ENCODE results near the gene KIF3B. TPM values are rescaled to one million over a fixed set of nuclear protein-coding genes. Genes with fewer than 3 reads are reported as not detected.

Gene KIF3B
- total and polyA plus RNA-seq, 2 of the 13 experiments (the other 11 are each of a cell fraction or from before 2014, with no cell fraction given): 23.6 to 28.8 TPM

DNA sequence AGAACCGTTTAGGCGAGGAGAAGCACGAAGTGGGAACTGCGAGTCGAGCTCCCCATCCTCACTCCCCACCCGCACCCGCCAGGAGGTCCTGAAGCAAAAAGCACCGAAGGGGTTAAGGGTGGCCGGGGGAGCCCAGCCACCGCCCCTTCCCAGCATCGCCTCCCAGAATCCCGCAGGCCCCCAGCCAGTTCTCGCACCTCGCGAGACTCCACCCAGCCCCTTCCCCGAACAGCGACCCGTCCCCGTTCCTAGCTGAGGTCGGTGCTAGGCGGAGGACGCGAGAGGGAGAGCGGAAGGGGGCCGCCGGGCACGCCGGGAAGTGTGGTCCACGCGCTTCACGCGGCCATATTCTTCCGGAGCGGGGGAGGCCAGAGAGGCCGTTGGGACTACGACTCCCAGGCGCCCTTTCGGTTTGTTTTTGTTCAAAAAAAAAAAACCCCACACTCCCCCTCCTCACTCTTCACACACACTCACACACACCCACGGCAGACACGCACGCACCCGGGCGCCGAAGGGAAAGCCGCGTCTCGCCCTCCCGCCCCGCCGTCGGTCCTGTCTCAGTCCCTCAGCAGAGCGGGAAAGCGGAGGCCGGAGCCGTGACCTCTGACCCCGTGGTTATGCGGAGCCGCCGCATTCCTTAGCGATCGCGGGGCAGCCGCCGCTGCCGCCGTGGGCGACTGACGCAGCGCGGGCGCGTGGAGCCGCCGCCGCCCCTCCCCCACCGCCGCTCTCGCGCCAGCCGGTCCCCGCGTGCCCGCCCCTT, 80.6 kb downstream of the KIF3B start, which contains the start of gene ASXL1 (continued):
- TF ChIP-seq, protein P1, sequence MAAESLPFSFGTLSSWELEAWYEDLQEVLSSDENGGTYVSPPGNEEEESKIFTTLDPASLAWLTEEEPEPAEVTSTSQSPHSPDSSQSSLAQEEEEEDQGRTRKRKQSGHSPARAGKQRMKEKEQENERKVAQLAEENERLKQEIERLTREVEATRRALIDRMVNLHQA (CRISPR knock-in tag; IDR thresholded peaks at IDR 0.05): no peak
- TF ChIP-seq RELA (CRISPR knock-in tag; IDR thresholded peaks at IDR 0.05): no peak; the same call in none of the 2 replicates
- peak; percentile 99; the same call in 1 of the 2 replicates for TF ChIP-seq ZNF674 (CRISPR knock-in tag; IDR thresholded peaks at IDR 0.05; ENCODE audit: low read depth)
- peak; percentile 100 for TF ChIP-seq TAF1 (CRISPR knock-in tag; IDR thresholded peaks at IDR 0.05)
- TF ChIP-seq KMT2A (CRISPR knock-in tag; IDR thresholded peaks at IDR 0.05): peak; percentile 97; the same call in 1 of the 2 replicates
- TF ChIP-seq POGZ (CRISPR knock-in tag; IDR thresholded peaks at IDR 0.05): peak; percentile 97
- no peak for TF ChIP-seq HMG20A (CRISPR knock-in tag; IDR thresholded peaks at IDR 0.05; ENCODE audit: borderline replicate concordance)
- TF ChIP-seq, protein P2, sequence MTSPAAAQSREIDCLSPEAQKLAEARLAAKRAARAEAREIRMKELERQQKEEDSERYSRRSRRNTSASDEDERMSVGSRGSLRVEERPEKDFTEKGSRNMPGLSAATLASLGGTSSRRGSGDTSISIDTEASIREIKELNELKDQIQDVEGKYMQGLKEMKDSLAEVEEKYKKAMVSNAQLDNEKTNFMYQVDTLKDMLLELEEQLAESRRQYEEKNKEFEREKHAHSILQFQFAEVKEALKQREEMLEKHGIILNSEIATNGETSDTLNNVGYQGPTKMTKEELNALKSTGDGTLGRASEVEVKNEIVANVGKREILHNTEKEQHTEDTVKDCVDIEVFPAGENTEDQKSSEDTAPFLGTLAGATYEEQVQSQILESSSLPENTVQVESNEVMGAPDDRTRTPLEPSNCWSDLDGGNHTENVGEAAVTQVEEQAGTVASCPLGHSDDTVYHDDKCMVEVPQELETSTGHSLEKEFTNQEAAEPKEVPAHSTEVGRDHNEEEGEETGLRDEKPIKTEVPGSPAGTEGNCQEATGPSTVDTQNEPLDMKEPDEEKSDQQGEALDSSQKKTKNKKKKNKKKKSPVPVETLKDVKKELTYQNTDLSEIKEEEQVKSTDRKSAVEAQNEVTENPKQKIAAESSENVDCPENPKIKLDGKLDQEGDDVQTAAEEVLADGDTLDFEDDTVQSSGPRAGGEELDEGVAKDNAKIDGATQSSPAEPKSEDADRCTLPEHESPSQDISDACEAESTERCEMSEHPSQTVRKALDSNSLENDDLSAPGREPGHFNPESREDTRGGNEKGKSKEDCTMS (CRISPR knock-in tag; conservative IDR thresholded peaks at IDR 0.05): no peak
- TF ChIP-seq MLLT10 (CRISPR knock-in tag; IDR thresholded peaks at IDR 0.05): no peak
- peak; percentile 98 for TF ChIP-seq ZNF614 (CRISPR knock-in tag; IDR thresholded peaks at IDR 0.05; ENCODE audit: borderline replicate concordance)
- peak; percentile 82 for TF ChIP-seq TOPORS (CRISPR knock-in tag; IDR thresholded peaks at IDR 0.05)
- peak; percentile 84 for TF ChIP-seq MIER2 (CRISPR knock-in tag; IDR thresholded peaks at IDR 0.05)
- TF ChIP-seq ZNF484 (CRISPR knock-in tag; IDR thresholded peaks at IDR 0.05; ENCODE audit: borderline replicate concordance, low read depth): no peak
- TF ChIP-seq, protein P3, sequence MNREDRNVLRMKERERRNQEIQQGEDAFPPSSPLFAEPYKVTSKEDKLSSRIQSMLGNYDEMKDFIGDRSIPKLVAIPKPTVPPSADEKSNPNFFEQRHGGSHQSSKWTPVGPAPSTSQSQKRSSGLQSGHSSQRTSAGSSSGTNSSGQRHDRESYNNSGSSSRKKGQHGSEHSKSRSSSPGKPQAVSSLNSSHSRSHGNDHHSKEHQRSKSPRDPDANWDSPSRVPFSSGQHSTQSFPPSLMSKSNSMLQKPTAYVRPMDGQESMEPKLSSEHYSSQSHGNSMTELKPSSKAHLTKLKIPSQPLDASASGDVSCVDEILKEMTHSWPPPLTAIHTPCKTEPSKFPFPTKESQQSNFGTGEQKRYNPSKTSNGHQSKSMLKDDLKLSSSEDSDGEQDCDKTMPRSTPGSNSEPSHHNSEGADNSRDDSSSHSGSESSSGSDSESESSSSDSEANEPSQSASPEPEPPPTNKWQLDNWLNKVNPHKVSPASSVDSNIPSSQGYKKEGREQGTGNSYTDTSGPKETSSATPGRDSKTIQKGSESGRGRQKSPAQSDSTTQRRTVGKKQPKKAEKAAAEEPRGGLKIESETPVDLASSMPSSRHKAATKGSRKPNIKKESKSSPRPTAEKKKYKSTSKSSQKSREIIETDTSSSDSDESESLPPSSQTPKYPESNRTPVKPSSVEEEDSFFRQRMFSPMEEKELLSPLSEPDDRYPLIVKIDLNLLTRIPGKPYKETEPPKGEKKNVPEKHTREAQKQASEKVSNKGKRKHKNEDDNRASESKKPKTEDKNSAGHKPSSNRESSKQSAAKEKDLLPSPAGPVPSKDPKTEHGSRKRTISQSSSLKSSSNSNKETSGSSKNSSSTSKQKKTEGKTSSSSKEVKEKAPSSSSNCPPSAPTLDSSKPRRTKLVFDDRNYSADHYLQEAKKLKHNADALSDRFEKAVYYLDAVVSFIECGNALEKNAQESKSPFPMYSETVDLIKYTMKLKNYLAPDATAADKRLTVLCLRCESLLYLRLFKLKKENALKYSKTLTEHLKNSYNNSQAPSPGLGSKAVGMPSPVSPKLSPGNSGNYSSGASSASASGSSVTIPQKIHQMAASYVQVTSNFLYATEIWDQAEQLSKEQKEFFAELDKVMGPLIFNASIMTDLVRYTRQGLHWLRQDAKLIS (CRISPR knock-in tag; IDR thresholded peaks at IDR 0.05): peak; percentile 89; the same call in 1 of the 2 replicates
- peak; percentile 97 for TF ChIP-seq CBX1 (IDR thresholded peaks at IDR 0.05; ENCODE audit: low read depth)
- TF ChIP-seq STAG1 (CRISPR knock-in tag; IDR thresholded peaks at IDR 0.05): no peak; the same call in 1 of the 2 replicates
- TF ChIP-seq ZNF276 (CRISPR knock-in tag; IDR thresholded peaks at IDR 0.05; ENCODE audit: low read depth): peak; percentile 50; the same call in 1 of the 2 replicates
- no peak for TF ChIP-seq GRHL1 (CRISPR knock-in tag; conservative IDR thresholded peaks at IDR 0.05)
- TF ChIP-seq NFKB2 (CRISPR knock-in tag; IDR thresholded peaks at IDR 0.05; ENCODE audit: borderline replicate concordance): peak; percentile 99; the same call in 1 of the 2 replicates
- TF ChIP-seq ZNF605 (CRISPR knock-in tag; IDR thresholded peaks at IDR 0.05): peak; percentile 87; the same call in 1 of the 2 replicates
